Occipital lobe (tissue), 2 donors: Measurements from ENCODE around the gene NAGLU. TPM values are rescaled to one million over a fixed set of nuclear protein-coding genes. Genes with fewer than 3 reads are reported as not detected.

ENCODE experiments used
- DNase-seq: peaks from one replicate; lab custom pipeline; 2025; lab: John Stamatoyannopoulos, UW
- total RNA-seq: library from RNA; depleted of rRNA; stranded (reverse); fragments of >200 nt; gene quantifications from one replicate; pipeline ENCODE4 v1.2.3, GENCODE V29; 2014

Gene NAGLU
- 8.6 TPM for total RNA-seq

- peak; percentile 80 for DNase-seq
These were observed at the start of gene NAGLU for GRCh38 chr17:42536048-42536371. Gene NAGLU, plus strand, starts transcription at chr17:42536241. Its CDS starts 32 bp downstream, at chr17:42536273.

GRCh38 chr17:42488032-42488431 is 48.0 kb upstream of the NAGLU start:
- no peak for DNase-seq

- no peak for DNase-seq
These were observed 42.7 kb upstream of the NAGLU start for GRCh38 chr17:42493319-42493718.

DNA sequence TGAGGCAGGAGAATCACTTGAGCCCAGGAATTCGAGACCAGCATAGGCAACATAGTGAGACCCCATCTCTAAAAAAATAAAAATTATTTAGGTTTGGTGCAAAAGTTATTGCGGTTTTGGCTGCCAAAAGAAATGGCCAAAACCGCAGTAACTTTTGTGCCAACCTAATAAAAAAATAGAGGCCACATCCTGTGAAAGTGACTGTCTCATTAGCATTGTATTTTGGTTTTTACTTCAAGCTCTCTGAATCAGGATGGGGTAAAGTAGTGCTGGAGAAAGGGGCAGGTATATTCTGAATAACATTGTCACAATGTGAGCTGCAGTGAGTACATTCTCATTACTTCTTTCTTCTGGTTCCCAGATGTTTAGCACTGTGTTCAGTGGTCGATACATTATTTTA is 41.4 kb upstream of the NAGLU start:
- DNase-seq = no peak

GRCh38 chr17:42498828-42499227 is 37.2 kb upstream of the NAGLU start:
- no peak for DNase-seq

DNA sequence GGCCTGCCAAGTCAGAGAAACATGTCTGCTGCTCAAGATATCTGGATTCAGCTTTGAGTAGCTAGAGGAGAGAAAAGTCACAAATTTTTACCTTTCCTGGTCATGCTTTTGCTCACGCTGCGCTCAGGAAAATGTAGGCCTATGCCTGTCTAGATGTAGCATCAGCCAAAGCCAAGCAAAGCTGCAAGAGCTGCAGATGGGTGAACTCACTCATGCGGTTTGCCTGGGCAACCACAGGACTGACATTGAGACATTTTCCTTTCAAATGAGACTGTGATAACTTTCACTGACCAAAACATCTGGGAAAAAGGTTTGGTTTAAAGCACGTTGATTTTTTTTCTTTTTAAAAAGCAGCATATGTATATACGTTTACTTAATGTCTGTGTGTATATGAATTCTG is 34.0 kb upstream of the NAGLU start:
- no peak for DNase-seq

GRCh38 chr17:42502926-42503325 is 33.1 kb upstream of the NAGLU start:
- no peak for DNase-seq

DNA sequence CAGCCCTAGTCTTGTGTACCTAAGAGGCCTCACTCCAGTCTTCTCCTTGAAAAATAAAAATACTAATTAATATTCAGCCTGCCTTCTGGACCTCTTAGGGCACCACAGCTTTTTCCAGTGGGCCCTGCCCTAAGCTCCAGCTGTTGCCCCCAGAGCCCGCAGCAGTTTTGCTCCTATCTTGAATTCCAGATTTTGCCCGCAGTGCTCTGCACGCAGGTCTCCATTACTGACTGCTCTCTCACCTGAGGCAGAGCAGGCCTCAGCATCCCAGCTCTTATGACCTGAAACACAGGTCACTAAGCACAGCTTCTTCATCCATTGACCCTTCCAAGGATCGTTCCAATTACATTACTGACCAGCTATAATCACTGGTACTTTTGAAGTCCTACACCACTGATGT is 28.4 kb upstream of the NAGLU start:
- no peak for DNase-seq

- DNase-seq = no peak
These were observed 27.4 kb upstream of the NAGLU start for GRCh38 chr17:42508426-42509165.

DNA sequence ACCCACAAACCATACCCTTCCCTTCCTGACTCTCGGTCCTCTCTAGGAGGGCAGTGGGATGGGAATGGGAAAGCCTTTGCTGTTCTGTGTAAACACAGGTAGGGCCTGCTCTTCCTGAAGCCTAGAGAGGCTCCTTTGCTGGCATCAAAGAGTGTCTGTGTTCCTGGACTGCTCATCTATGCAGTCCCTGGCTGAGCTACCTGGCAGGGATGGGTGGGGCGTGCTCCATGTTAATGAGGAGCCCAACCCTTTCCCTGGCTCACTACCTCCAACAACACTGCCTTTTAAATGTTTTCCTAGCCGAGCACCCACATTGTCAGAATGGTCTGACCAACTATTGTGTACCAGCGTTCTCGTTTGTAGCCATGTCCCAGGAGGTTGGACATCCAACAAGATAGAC is 26.6 kb upstream of the NAGLU start:
- no peak for DNase-seq

- DNase-seq = no peak
These were observed 26.2 kb upstream of the NAGLU start for GRCh38 chr17:42509841-42510240.

GRCh38 chr17:42512246-42512645 is 23.8 kb upstream of the NAGLU start:
- no peak for DNase-seq

GRCh38 chr17:42512733-42513251 is 23.2 kb upstream of the NAGLU start:
- DNase-seq = no peak

DNA sequence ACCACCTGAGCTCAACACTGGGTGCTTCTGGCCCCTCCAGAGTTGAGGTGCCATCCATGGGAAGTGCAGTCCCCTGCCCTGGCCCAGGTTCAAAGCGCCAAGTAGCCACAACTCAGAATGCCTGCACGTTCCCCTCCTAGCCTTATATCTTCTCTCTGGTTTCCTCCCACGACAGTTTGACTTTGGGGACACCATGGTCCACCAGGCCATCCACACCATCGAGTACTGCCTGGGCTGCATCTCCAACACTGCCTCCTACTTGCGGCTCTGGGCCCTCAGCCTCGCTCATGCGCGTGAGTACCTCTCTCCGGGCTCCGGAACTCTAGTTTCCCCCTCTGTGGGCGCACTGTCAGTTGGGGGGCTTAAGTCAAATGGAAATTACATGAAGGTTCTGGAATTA is 22.4 kb upstream of the NAGLU start:
- no peak for DNase-seq

DNA sequence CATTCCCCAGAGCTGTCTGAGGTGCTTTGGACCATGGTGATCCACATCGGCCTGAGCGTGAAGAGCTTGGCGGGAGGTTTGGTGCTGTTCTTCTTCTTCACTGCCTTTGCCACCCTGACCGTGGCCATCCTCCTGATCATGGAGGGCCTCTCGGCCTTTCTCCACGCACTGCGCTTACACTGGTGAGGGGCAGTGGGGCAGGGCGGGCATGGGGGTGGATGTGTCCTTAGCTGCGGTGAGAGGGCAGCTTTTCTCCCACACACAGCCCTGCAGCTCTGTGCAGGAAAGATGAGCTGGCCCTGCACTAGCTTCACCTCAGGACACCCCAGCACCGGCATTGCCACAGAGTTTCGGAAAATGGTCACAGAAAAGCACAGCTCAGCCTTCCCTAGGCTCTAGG is 21.8 kb upstream of the NAGLU start:
- no peak for DNase-seq

DNA sequence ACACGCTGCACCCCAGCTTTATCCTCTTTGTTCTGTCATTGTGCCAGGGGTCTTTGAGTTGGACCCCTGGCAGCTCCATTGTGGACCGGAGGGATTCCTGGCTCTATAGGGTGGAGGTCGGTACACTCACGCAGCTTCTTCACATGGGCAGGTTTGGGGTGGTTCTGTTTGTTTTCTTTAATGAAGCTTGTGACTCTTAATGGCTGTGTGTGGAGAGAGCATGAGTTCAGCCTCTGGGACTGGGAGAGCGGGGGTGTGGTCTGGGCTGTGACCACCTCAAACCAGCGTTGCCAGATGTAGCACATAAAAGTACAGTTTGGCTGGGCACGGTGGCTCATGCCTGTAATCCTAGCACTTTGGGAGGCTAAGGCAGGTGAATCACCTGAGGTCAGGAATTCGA is 21.2 kb upstream of the NAGLU start:
- DNase-seq = no peak

DNA sequence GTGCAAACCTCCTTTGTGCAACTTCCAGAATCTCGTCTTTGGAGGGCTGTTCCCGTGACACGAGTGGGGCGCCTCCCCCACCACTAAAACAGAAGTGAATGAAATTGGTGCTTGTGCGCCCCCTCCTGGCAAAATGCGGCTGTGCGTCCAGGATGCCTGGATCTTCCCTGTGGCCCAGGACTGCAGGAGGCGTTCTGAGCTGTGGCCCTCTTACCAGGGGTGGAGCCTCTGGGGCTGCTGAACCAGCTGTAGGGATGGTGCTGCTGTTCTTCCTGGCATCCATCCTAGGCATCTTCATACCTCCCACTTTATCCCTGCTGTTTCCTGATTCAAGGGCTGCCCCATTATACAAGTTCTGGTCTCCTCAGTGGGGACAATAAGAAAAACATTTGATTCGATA is 18.5 kb upstream of the NAGLU start:
- DNase-seq = peak; percentile 60

- DNase-seq = peak; percentile 51
These were observed 17.8 kb upstream of the NAGLU start for GRCh38 chr17:42518046-42518754.

DNA sequence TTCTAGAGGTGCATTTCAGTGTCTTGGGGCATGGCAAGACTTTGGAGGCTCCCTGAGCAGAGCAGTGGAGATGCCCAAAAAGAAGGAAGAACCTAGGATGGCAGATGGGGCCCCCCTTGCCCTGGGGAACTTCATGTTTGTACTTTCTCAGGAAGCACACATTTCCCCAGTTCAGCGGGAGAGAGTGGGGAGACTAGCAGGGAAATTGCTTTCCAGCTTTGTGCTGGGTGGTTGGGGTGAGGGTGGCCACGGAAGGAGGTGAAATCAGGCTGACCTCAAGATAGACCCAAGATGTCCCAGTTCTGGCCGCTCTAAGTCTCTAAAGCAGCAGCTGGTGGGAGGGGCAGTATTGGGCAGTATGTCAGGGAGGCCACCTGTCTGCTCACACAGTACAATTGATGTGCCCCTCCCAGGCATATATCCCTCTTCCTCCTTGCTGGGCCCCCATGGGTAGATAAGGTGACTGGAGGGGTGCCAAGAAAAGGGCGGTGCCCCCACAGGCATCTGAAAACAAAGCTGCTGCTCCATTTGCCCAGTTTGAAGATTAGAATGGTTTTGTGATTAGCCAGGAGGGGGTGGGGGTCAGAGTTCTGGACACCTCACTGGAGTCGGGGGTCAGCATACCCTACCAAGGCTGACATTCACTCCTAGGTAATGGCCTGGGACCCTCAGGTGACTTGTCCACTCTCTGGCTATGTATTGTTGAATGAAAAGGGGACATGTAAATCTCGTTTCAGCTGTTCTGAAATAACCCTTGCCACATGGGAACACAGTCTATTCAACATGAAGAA is 17.1 kb upstream of the NAGLU start:
- DNase-seq = no peak

- peak; percentile 74 for DNase-seq
These were observed 16.2 kb upstream of the NAGLU start for GRCh38 chr17:42519546-42520491.

- DNase-seq = no peak
These were observed 15.5 kb upstream of the NAGLU start for GRCh38 chr17:42520540-42520951.
